Activated naive CD4-positive, alpha-beta T cell treated with anti-CD3 and anti-CD28 coated beads, Interleukin-2, amount 10 ng/mL, durations not matched to agents 7 days and 5 days (primary cell): ENCODE data around the gene CWC27.
"Not testable (repeated sequence)": the region's sequence is repeated elsewhere in the genome, so short reads cannot be mapped to it uniquely, and the experiment has no call there.

Experiments used
- CTCF ChIA-PET: fragments of 350-600 bp; sonication (Branson Sonifier 250); formaldehyde crosslinking; loops from one replicate; lab custom pipeline; 2021; ENCODE audit warnings: antibody characterized with exemption; lab: Charles Lee
- DNase-seq: peaks from one replicate; pipeline ENCODE4 v3.0.0-alpha.2; 2020
- H3K27ac Mint-ChIP-seq: one replicate; pipeline ENCODE4 v1.8.0; 2021; ENCODE audit warnings: mild to moderate bottlenecking, moderate library complexity, mixed read lengths
- H3K27me3 Mint-ChIP-seq: one replicate; pipeline ENCODE4 v1.8.0; 2021; ENCODE audit warnings: mild to moderate bottlenecking, mixed read lengths
- H3K36me3 Mint-ChIP-seq: one replicate; pipeline ENCODE4 v1.8.0; 2021; ENCODE audit warnings: mixed read lengths
- H3K4me1 Mint-ChIP-seq: one replicate; pipeline ENCODE4 v1.8.0; 2021; ENCODE audit warnings: mixed read lengths
- H3K4me3 Mint-ChIP-seq: one replicate; pipeline ENCODE4 v1.8.0; 2021; ENCODE audit warnings: mild to moderate bottlenecking, moderate library complexity, mixed read lengths
- H3K9me3 Mint-ChIP-seq: one replicate; pipeline ENCODE4 v1.8.0; 2021; ENCODE audit warnings: mixed read lengths

Gene CWC27

DNA sequence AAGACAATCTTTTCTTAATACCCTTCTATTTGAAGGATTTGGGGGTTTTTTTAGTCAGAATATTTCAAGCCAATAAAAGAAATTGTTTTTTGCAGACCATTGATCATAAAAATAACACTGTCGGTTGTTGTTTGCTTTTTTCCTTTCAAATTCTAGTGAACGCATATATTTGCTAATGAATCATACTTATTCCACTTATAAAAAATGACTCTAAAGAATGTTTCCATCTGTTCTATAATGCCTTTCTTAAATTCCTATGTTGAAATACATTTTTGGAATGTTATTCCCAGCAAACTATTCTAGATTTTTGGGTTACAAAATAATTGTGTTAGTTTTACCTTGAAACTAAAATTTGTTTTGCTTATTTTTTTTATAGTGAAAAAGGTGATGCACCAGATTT, 32.2 kb downstream of the CWC27 start:
- Mint-ChIP-seq H3K4me3 (no peak overlapping the region), H3K4me1 (no peaks in the 10 kb centered on the region), H3K36me3 (no peaks in the 10 kb centered on the region), H3K27ac (no peak overlapping the region), H3K9me3 (no peaks in the 10 kb centered on the region), H3K27me3 (no peaks in the 10 kb centered on the region)
- CTCF ChIA-PET = interaction anchor here (1.0 kb wide), 1 partner anchor 10 kb away, joined by 4 read pairs; no protein-coding TSS in a partner anchor
- no peak for DNase-seq

DNA sequence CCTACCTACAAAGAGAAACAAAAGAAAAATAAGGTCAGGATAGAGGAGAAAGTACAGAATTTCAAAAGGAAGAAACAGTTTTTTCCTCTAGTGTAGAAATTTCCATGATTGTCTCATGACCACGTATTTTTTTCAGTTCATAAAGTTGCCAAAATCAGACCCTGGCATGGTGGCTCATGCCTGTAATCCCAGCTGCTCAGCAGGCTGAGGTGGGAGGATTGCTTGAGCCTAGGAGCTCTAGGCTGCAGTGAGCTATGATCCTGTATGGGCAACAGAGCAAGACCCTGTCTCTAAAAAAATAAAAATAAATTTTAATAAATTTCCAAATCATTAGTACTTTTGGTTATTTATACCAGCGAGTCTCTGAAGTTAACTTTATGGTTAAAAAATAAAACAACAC, 37.8 kb downstream of the CWC27 start:
- no peak overlapping the region for H3K4me3 Mint-ChIP-seq
- H3K27ac Mint-ChIP-seq = no peak overlapping the region
- no peaks in the 10 kb centered on the region for H3K9me3 Mint-ChIP-seq
- no peaks in the 10 kb centered on the region for H3K27me3 Mint-ChIP-seq
- DNase-seq = no peak
- H3K4me1 Mint-ChIP-seq = no peaks in the 10 kb centered on the region
- no peaks in the 10 kb centered on the region for H3K36me3 Mint-ChIP-seq
- CTCF ChIA-PET = no interaction called here

DNA sequence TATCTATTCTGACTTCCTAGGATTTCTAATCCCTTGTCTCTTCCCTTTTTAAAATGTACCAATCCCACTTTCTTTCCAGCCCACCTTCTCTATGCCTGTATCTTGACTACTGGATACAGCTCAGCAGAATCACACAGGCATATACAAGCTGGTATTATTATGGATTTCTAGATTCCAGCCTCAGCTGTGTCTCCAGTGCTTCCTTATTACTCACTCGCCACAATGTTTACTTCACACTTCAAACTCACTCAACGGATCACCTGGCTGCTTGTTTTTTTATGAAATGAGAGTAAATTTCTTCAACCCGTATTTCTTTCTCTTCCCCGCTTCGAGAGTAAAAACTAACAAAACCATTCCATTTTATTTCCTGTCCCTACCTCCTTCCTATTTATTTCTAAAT, 38.8 kb downstream of the CWC27 start:
- H3K27me3 Mint-ChIP-seq = no peaks in the 10 kb centered on the region
- no peaks in the 10 kb centered on the region for H3K4me1 Mint-ChIP-seq
- CTCF ChIA-PET = interaction anchor here (1.0 kb wide), 1 partner anchor 292 kb away, joined by 3 read pairs; no protein-coding TSS in a partner anchor
- no peak overlapping the region for H3K4me3 Mint-ChIP-seq
- H3K27ac Mint-ChIP-seq = no peak overlapping the region
- no peak for DNase-seq
- no peaks in the 10 kb centered on the region for H3K36me3 Mint-ChIP-seq
- H3K9me3 Mint-ChIP-seq = no peaks in the 10 kb centered on the region

DNA sequence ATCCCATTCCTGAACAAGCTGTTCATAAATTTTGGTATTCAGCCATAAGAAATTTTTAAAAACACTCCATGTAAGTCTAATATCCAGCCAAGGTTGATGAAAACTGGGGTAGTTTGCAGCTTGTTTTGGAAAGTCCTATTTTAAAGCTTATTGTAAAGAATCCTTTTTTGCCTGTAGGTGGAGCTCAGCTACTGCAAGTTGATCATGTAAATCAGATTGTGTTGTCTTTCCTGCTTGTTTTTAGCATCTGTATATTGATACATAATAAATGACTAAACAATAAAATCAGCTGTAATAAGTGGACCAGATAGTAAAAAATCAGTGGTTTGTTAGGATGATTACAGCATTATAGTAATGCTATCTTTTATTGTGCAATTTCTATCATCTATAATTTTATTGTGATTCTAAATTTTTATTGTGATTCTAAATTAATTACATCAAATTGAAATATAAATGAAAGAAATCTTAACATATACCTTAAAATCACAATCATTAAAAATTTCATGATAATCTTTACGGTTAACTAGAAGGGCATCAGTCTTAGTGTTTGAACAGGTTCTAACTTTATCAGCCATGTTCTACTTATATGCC, 42.4 kb downstream of the CWC27 start:
- CTCF ChIA-PET = interaction anchor here (0.7 to 3.9 kb wide), 19 partner anchors 9 to 1117 kb away, joined by 3 to 46 read pairs (median 4); partner anchors contain the start of gene ADAMTS6
- H3K9me3 Mint-ChIP-seq = no peaks in the 10 kb centered on the region
- H3K4me3 Mint-ChIP-seq = no peak overlapping the region
- no peaks in the 10 kb centered on the region for H3K27me3 Mint-ChIP-seq
- DNase-seq = no peak
- peaks cover 3% of the 10 kb centered on the region for H3K4me1 Mint-ChIP-seq
- H3K36me3 Mint-ChIP-seq = no peaks in the 10 kb centered on the region
- no peak overlapping the region for H3K27ac Mint-ChIP-seq

DNA sequence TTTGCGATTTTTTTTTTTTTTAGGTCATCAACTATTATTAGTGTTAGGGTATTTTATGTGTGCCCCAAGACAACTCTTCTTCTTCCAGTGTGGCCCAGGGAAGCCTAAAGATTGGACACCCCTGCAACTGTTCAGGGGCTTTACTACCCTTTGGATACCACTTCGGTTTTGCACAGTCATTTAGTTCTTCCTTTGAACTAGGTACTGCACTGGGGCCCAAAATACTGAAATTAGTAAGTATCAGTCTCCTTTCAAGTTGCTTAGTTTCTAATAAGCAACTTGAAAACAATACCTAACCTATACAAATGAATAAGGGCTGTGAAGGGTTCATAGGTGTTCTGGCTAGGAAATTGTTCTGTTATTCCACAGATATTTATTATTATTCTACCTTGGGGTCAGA, 45.3 kb downstream of the CWC27 start:
- DNase-seq = no peak

DNA sequence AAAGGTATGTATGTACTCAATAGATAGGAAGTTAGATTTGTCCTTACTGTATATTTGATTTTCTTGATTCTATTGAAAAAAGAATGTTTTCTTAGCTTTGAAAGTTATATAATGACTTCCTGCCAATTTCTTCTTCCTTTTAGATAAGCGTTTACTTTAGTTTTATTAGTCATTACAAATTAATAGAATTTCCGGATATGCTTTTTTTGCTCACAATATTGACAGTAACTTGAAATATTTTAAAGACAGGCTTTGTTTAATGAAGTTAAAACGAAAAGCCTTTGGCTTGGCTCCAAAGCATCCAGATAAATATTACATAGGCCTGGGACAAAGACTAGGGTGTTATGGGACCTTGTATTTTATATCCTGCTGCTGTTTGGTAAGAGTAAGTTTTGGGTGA, 49.5 kb downstream of the CWC27 start:
- DNase-seq = no peak
- H3K36me3 Mint-ChIP-seq = peaks cover 5% of the 10 kb centered on the region
- H3K9me3 Mint-ChIP-seq = no peaks in the 10 kb centered on the region
- H3K4me3 Mint-ChIP-seq = no peak overlapping the region
- CTCF ChIA-PET = no interaction called here
- H3K4me1 Mint-ChIP-seq = peaks cover 10% of the 10 kb centered on the region
- H3K27ac Mint-ChIP-seq = no peak overlapping the region
- H3K27me3 Mint-ChIP-seq = no peaks in the 10 kb centered on the region

More for the DNA sequence above, 45.3 kb downstream of the CWC27 start:
- Mint-ChIP-seq H3K4me1 (peaks cover 3% of the 10 kb centered on the region), H3K27ac (no peak overlapping the region), H3K27me3 (no peaks in the 10 kb centered on the region), H3K36me3 (peaks cover 2% of the 10 kb centered on the region), H3K9me3 (no peaks in the 10 kb centered on the region), H3K4me3 (no peak overlapping the region)
- CTCF ChIA-PET = interaction anchor here (0.6 kb wide), 1 partner anchor 258 kb away, joined by 3 read pairs; no protein-coding TSS in a partner anchor

DNA sequence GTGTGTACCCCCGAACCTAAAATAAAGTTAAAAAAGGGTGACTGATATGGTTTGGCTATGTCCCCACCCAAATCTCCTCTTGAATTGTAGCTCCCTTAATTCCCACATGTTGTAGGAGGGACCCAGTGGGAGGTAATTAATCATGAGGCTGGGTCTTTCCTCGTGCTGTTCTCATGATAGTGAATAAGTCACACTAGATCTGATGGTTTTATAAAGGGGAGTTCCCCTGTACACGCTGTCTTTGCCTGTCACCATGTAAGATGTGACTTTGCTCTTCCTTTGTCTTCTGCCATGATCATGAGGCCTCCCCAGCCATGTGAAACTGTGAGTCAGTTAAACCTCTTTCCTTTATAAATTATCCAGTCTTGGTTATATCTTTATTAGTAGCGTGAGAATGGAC, 50.6 kb downstream of the CWC27 start:
- DNase-seq, H3K36me3 Mint-ChIP-seq, H3K27me3 Mint-ChIP-seq, H3K9me3 Mint-ChIP-seq, H3K4me1 Mint-ChIP-seq, CTCF ChIA-PET, H3K27ac Mint-ChIP-seq, H3K4me3 Mint-ChIP-seq: not testable (repeated sequence)

DNA sequence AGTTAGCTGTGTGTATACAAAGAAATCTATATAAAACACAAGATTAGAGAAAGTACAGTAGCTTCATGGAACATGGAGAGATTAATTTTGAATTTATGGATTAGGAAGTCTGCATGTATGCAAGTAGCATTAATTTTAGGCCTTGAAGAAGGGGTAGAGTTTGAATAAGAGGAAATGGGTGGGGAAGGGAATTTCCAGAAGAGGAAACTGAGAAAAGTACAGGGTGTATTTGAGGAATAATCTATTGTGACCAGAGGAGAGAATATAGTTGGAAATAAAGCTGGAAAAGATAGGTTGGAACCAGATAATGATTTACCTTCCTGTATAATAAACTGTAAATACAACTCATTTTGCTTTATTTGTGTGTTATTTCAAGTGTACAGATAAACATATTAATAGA, 53.6 kb downstream of the CWC27 start:
- H3K36me3 Mint-ChIP-seq = peaks cover 2% of the 10 kb centered on the region
- no peak overlapping the region for H3K27ac Mint-ChIP-seq
- H3K27me3 Mint-ChIP-seq = no peaks in the 10 kb centered on the region
- CTCF ChIA-PET = interaction anchor here (1.8 kb wide), 1 partner anchor 11 kb away, joined by 5 read pairs; no protein-coding TSS in a partner anchor
- no peak for DNase-seq
- H3K9me3 Mint-ChIP-seq = no peaks in the 10 kb centered on the region
- peaks cover 7% of the 10 kb centered on the region for H3K4me1 Mint-ChIP-seq
- H3K4me3 Mint-ChIP-seq = no peak overlapping the region

DNA sequence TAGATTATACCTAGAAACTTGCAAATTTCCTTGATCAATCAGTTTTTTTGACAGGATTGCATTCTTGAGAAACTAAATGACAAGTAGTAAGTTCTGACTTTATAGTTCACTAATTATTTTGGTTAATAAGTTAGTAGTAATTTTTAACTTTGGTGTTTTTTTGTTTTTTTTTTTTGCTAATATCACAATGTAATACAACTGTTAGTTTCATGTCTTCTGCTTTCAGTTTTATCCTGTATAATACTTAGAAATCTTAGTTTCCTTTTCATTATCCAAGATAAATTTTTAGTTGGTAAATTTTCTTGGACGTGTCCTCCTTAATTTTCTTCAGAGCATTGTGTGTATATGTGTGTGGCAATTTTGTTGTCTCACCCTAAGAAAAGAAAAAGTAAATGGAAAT, 57.8 kb downstream of the CWC27 start:
- CTCF ChIA-PET = no interaction called here
- Mint-ChIP-seq H3K4me1 (peaks cover 7% of the 10 kb centered on the region), H3K4me3 (no peak overlapping the region), H3K36me3 (peaks cover 4% of the 10 kb centered on the region), H3K27me3 (no peaks in the 10 kb centered on the region), H3K27ac (no peak overlapping the region), H3K9me3 (no peaks in the 10 kb centered on the region)
- no peak for DNase-seq

DNA sequence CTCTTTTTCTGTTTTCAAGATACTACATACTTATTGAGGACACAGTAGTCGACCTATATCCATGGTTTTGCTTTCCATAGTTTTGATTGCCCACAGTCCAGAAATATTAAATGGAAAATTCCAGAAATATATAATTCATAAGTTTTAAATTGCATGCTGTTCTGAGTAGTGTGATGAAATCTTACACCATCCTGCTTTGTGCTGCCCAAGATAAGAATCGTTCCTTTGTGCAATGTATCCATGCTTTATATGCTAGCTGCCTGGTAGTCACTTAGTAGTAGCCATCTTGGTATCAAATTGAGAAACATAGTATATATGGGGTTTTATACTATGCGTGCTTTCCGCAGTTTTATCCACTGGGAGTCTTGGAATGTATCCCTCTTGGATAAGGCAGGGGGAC, 59.0 kb downstream of the CWC27 start:
- H3K4me1 Mint-ChIP-seq = no peaks in the 10 kb centered on the region
- CTCF ChIA-PET = no interaction called here
- H3K27ac Mint-ChIP-seq = no peak overlapping the region
- DNase-seq = no peak
- no peaks in the 10 kb centered on the region for H3K27me3 Mint-ChIP-seq
- peaks cover 4% of the 10 kb centered on the region for H3K36me3 Mint-ChIP-seq
- no peak overlapping the region for H3K4me3 Mint-ChIP-seq
- H3K9me3 Mint-ChIP-seq = no peaks in the 10 kb centered on the region

DNA sequence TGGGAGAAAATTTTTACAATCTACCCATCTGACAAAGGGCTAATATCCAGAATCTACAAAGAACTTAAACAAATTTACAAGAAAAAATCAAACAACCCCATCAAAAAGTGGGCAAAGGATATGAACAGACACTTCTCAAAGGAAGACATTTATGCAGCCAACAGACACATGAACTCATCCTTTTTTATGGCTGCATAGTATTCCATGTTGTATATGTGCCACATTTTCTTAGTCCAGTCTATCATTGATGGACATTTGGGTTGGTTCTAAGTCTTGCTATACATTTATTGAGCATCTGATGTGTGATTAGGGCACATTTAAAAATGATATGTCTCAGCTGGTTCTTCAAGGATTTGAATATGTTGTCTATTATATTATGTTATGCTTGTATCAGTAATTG, 61.9 kb downstream of the CWC27 start:
- H3K36me3 Mint-ChIP-seq, H3K27ac Mint-ChIP-seq, H3K27me3 Mint-ChIP-seq, H3K9me3 Mint-ChIP-seq, DNase-seq, H3K4me1 Mint-ChIP-seq, CTCF ChIA-PET, H3K4me3 Mint-ChIP-seq: not testable (repeated sequence)

DNA sequence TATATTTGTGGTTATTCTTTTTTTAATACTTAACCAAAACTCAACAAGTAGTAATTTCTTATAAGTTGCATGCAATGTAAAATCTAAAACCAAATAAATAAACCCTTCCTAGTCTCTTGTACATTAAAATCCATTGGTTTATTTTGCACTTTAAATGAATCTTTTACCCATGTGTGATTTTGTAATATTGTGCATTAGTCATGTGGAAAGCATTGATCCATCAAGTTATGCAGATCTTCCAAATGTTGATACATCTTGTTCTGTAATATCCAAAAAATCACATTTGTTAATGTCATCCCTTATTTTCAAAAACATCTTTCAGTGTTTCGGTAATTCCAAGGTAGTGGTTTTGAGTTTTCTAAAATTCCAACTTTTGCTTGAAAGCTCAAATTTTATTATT, 63.3 kb downstream of the CWC27 start:
- DNase-seq = no peak
- H3K27ac Mint-ChIP-seq = no peak overlapping the region
- H3K4me1 Mint-ChIP-seq = no peaks in the 10 kb centered on the region
- H3K27me3 Mint-ChIP-seq = no peaks in the 10 kb centered on the region
- CTCF ChIA-PET = no interaction called here
- H3K36me3 Mint-ChIP-seq = peaks cover 4% of the 10 kb centered on the region
- no peak overlapping the region for H3K4me3 Mint-ChIP-seq
- no peaks in the 10 kb centered on the region for H3K9me3 Mint-ChIP-seq

DNA sequence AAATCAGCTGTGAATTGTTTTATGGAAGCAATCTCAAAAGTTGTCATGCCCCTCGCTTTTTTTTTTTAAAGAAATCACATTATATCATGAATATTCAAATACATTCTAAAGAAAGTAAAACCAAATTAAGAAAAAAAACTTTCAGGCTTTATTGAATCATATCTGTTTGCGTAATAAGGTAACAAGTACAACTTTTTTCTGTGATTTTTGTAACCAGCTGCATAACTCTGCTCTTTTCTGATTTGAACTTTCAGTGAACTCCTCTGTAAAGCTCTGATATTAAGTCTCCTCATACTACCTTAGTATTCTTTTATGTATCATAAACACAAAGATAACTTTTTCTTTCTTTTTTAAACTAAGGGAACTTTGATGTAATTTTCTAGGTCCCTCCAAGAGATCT, 65.3 kb downstream of the CWC27 start:
- Mint-ChIP-seq H3K36me3 (peaks cover 4% of the 10 kb centered on the region), H3K27me3 (no peaks in the 10 kb centered on the region), H3K9me3 (no peaks in the 10 kb centered on the region), H3K4me3 (no peak overlapping the region), H3K27ac (no peak overlapping the region), H3K4me1 (no peaks in the 10 kb centered on the region)
- CTCF ChIA-PET = no interaction called here
- no peak for DNase-seq

DNA sequence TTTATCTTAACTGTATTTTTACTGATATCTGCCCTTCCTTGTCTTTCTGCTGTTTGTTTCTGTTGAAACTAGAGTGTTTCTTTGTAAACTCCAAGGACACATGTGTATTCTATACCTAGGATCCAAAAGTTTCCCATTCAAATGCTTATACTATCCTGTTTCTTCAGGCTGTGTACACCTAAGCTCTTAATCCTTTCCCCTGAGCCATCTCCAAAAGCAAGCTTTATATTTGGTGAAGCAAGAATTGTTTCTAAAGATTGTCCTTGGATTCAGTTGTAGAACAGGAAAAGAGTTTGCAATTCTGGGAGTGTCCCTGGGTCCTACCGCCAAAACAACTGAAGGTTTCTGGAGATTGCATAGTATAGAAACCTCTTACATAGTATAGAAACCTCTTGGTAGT, 65.9 kb downstream of the CWC27 start:
- CTCF ChIA-PET = no interaction called here
- Mint-ChIP-seq H3K27me3 (no peaks in the 10 kb centered on the region), H3K27ac (no peak overlapping the region), H3K36me3 (peaks cover 4% of the 10 kb centered on the region), H3K9me3 (no peaks in the 10 kb centered on the region), H3K4me3 (no peak overlapping the region), H3K4me1 (no peaks in the 10 kb centered on the region)
- DNase-seq = no peak

DNA sequence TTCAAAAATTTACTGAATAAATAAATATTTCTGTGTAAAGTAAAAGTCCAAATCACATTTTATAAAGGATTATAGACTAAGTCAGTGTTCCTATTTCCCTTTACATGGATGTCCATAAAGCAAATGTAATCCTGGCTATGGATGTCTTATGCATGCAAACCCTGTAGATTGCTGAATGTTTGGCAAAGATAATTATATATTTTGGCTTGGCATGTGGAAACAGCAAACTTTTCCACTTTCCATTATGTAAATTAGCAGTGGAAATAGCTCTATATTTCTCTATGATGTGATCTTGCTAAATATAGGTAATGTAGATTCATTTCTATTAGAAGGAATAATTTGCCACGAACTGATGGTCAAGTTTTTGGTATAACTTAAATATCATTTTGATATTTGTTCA, 66.5 kb downstream of the CWC27 start:
- Mint-ChIP-seq H3K4me1 (no peaks in the 10 kb centered on the region), H3K27ac (no peak overlapping the region), H3K36me3 (peaks cover 1% of the 10 kb centered on the region), H3K9me3 (no peaks in the 10 kb centered on the region), H3K27me3 (no peaks in the 10 kb centered on the region), H3K4me3 (no peak overlapping the region)
- DNase-seq = no peak
- CTCF ChIA-PET = no interaction called here
